IMR-90 (cell line): ENCODE measurements around the gene SMIM22. TPM values are rescaled to one million over a fixed set of nuclear protein-coding genes. Genes with fewer than 3 reads are reported as not detected.

ENCODE experiments used
- ATAC-seq: fragments of 200-7000 bp; cut with Tn5 transposase; 2 replicates; pipeline ENCODE4 v1.9.1; 2020; ENCODE audit warnings: low read depth, mild to moderate bottlenecking, moderate library complexity
- BruUV-seq: library from RNA; stranded (reverse); fragments of 400-500 nt; replicated peaks from 2 replicates; lab custom pipeline; 2021; lab: Mats Ljungman, UMichigan
- CTCF ChIA-PET: fragments of 300-600 bp; formaldehyde crosslinking; extraction: SDS; loops from one replicate; lab custom pipeline; 2021; ENCODE audit warnings: antibody characterized with exemption; lab: Yijun Ruan, JAX
- POLR2A ChIA-PET: fragments of 300-600 bp; sonication (Branson Sonifier 250); formaldehyde crosslinking; loops from one replicate; lab custom pipeline; 2022; ENCODE audit warnings: antibody characterized with exemption; ENCODE audit not compliant: unreplicated experiment; lab: Charles Lee
- DNase-seq: peaks from one replicate; pipeline ENCODE4 v3.0.0; 2013
- H2AFZ ChIP-seq: replicated peaks from 2 replicates; pipeline ENCODE3; 2013; ENCODE audit warnings: low read length, mild to moderate bottlenecking; ENCODE audit not compliant: poor library complexity
- H2AK5ac ChIP-seq: 2 replicates; pipeline ENCODE4 v1.6.1; 2013; ENCODE audit warnings: low read depth, low read length, inconsistent platforms
- H2AK9ac ChIP-seq: replicated peaks from 2 replicates; pipeline ENCODE3; 2013; ENCODE audit warnings: mild to moderate bottlenecking, low read depth, low read length, moderate library complexity; ENCODE audit not compliant: poor library complexity
- H2BK120ac ChIP-seq: 2 replicates; pipeline ENCODE4 v1.6.1; 2013; ENCODE audit warnings: low read depth, low read length, inconsistent platforms
- H2BK15ac ChIP-seq: 3 replicates; pipeline ENCODE4 v1.6.1; 2013; ENCODE audit warnings: low read depth, low read length, inconsistent platforms
- H2BK20ac ChIP-seq: 2 replicates; pipeline ENCODE4 v1.6.1; 2013; ENCODE audit warnings: low read depth, mild to moderate bottlenecking, inconsistent platforms, low read length, moderate library complexity
- H2BK5ac ChIP-seq: 2 replicates; pipeline ENCODE4 v1.6.1; 2013; ENCODE audit warnings: mild to moderate bottlenecking, low read depth, low read length, inconsistent platforms; ENCODE audit not compliant: poor library complexity, severe bottlenecking
- H3K14ac ChIP-seq: replicated peaks from 2 replicates; pipeline ENCODE4 v1.6.1; 2013; ENCODE audit warnings: low read depth, low read length, inconsistent platforms
- H3K18ac ChIP-seq: 2 replicates; pipeline ENCODE4 v1.6.1; 2013; ENCODE audit warnings: low read depth, low read length, control low read depth
- H3K23ac ChIP-seq: 2 replicates; pipeline ENCODE4 v1.6.1; 2013; ENCODE audit warnings: low read depth, low read length, inconsistent platforms
- H3K27ac ChIP-seq: 2 replicates; pipeline ENCODE4 v1.5.1; 2013; ENCODE audit warnings: mild to moderate bottlenecking, control low read depth, low read length; ENCODE audit not compliant: insufficient read depth
- H3K27me3 ChIP-seq: 2 replicates; pipeline ENCODE4 v1.6.1; 2013; ENCODE audit warnings: low read length; ENCODE audit not compliant: control insufficient read depth, insufficient read depth
- H3K36me3 ChIP-seq: 2 replicates; pipeline ENCODE4 v1.6.1; 2013; ENCODE audit warnings: low read length, mixed read lengths; ENCODE audit not compliant: control insufficient read depth, insufficient read depth
- H3K4ac ChIP-seq: 2 replicates; pipeline ENCODE4 v1.6.1; 2013; ENCODE audit warnings: low read depth, low read length, inconsistent platforms
- H3K4me1 ChIP-seq: 2 replicates; pipeline ENCODE4 v1.6.1; 2013; ENCODE audit warnings: low read length, mixed read lengths; ENCODE audit not compliant: control insufficient read depth, insufficient read depth
- H3K4me2 ChIP-seq: 2 replicates; pipeline ENCODE4 v1.6.1; 2013; ENCODE audit warnings: low read depth, mild to moderate bottlenecking, control low read depth, low read length, moderate library complexity
- H3K4me3 ChIP-seq: 2 replicates; pipeline ENCODE4 v1.5.1; 2013; ENCODE audit warnings: low read depth, mild to moderate bottlenecking, control low read depth, low read length, moderate library complexity; ENCODE audit not compliant: insufficient read depth
- H3K56ac ChIP-seq: 2 replicates; pipeline ENCODE4 v1.6.1; 2013; ENCODE audit warnings: low read length, inconsistent platforms; ENCODE audit not compliant: insufficient read depth; ENCODE audit errors: extremely low read depth
- H3K79me1 ChIP-seq, 2 experiments: 2 replicates each; pipeline ENCODE4 v1.6.1; 2013; ENCODE audit warnings: low read length in 2 of 2, inconsistent platforms in 1 of 2, low read depth in 1 of 2
- H3K9ac ChIP-seq: 2 replicates; pipeline ENCODE4 v1.6.1; 2013; ENCODE audit warnings: low read depth, low read length, control low read depth
- H3K9me1 ChIP-seq: 2 replicates; pipeline ENCODE4 v1.6.1; 2013; ENCODE audit warnings: low read length, inconsistent platforms; ENCODE audit not compliant: insufficient read depth
- H3K9me3 ChIP-seq: 2 replicates; pipeline ENCODE4 v1.6.1; 2013; ENCODE audit warnings: low read length; ENCODE audit not compliant: control insufficient read depth, insufficient read depth
- H4K20me1 ChIP-seq: 2 replicates; pipeline ENCODE4 v1.6.1; 2013; ENCODE audit warnings: low read length, inconsistent platforms; ENCODE audit not compliant: insufficient read depth
- H4K5ac ChIP-seq: 2 replicates; pipeline ENCODE4 v1.6.1; 2013; ENCODE audit warnings: mild to moderate bottlenecking, low read depth, low read length, control low read depth
- H4K8ac ChIP-seq, 2 experiments: 2 replicates each; pipeline ENCODE4 v1.6.1; 2013; ENCODE audit warnings: low read depth in 2 of 2, low read length in 2 of 2, control low read depth in 1 of 2, inconsistent platforms in 1 of 2
- H4K91ac ChIP-seq: 2 replicates; pipeline ENCODE4 v1.6.1; 2013; ENCODE audit warnings: low read depth, low read length, inconsistent platforms; ENCODE audit not compliant: insufficient read depth
- RFX5 ChIP-seq: IDR thresholded peaks from 2 replicates; pipeline ENCODE4 v1.8.0; 2012; ENCODE audit warnings: low read depth, mild to moderate bottlenecking, low read length, moderate library complexity
- WGBS, 2 experiments: methylation state at CpG; one replicate each; pipeline versions ENCODE4 v1.1.5 to v1.1.7; 2013; ENCODE audit warnings: missing lambda C conversion rate in 2 of 2; ENCODE audit not compliant: insufficient read length in 1 of 2; ENCODE audit errors: extremely low coverage in 2 of 2; 5-methylcytosine and 5-hydroxymethylcytosine counted together
- dilution Hi-C: fragments of 300-500 bp; cut with HindIII; formaldehyde crosslinking; loops from one replicate; pipeline ENCODE4 v1.14.3; 2018; ENCODE audit warnings: low sequenced_read_pairs; ENCODE audit not compliant: unreplicated experiment
- in situ Hi-C: fragments of 300-500 bp; cut with MboI; formaldehyde crosslinking; loops from 3 replicates; pipeline ENCODE4 v1.14.3; 2019; ENCODE audit warnings: low sequenced_read_pairs, inconsistent platforms, mixed read lengths
- intact Hi-C: fragments of 100-400 bp; cut with micrococcal nuclease; formaldehyde crosslinking; loops from 2 replicates; pipeline ENCODE4 v1.10.0; 2022
- polyA plus RNA-seq, 3 experiments: library from polyadenylated mRNA; depleted of rRNA; stranded (reverse); fragments of >200 nt; gene quantifications; 2 replicates each; pipeline ENCODE4 v1.2.3, GENCODE V29; 2012; ENCODE audit warnings: low replicate concordance in 1 of 3
- total RNA-seq: library from RNA; depleted of rRNA; stranded (reverse); fragments of >200 nt; gene quantifications from 2 replicates; pipeline ENCODE4 v1.2.3, GENCODE V29; 2012

SMIM22 gene
- total and polyA plus RNA-seq, 2 of the 4 experiments (the other 2 are of a cell fraction): not detected

DNA sequence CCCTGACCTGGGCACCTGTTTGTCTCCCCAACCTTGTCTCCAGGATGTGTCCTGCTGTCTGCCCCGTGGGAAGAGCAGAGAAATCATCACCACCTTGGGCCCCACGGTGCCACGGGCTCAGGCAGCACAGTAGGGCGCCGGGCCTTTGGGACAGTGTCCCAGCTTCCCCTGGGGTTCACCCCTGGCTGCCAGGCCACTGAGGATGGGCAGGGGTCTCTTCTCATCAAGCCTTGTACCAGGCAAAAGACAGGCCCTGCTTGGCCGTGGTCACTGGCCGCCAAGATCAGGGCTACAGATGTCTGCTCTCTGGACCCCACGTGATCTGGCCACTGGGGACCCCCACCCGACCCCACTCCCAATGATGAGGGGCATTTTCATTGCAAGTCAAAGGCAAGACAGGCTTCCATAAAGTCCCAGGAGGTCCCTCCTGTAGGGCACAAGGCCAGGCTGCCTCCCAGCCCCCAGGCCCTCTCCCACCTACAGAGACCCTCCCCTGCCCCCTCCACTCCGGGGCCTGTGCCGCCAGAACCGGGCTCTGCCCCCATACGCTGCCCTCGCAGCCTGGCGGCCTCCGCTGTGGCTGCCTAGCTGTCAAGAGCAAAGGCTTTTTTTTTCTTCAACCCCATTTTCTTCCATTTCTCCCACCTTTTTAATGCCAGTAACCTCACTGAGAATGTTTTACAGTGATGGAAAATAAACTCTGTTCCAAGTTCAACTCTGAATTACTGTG is 46.3 kb upstream of the SMIM22 start:
- DNase-seq (no peak), ATAC-seq (no peak)
- Histone ChIP-seq H3K79me1 (0 out of 4 replicates have a peak, but pooled peaks cover 0 to 4% of the 10 kb centered on the region in 2 experiments), H3K4me2 (no peak overlapping the region), H3K56ac (no peak overlapping the region), H4K8ac (no peak overlapping the region), H2AK5ac (no peak overlapping the region), H3K14ac (no peak overlapping the region), H2BK15ac (no peak overlapping the region), H3K36me3 (peaks cover 32% of the 10 kb centered on the region), H2BK5ac (no peak overlapping the region), H2AFZ (no peak overlapping the region), H3K9me3 (no peaks in the 10 kb centered on the region), H3K4ac (no peak overlapping the region), H3K27ac (no peak overlapping the region), H3K23ac (no peak overlapping the region), H3K4me3 (no peak overlapping the region), H3K9ac (no peak overlapping the region), H2AK9ac (no peak overlapping the region), H4K5ac (no peak overlapping the region), H3K18ac (no peak overlapping the region), H3K27me3 (no peaks in the 10 kb centered on the region), H2BK120ac (no peak overlapping the region), H2BK20ac (no peak overlapping the region), H3K4me1 (no peaks in the 10 kb centered on the region), H4K20me1 (no peaks in the 10 kb centered on the region), H3K9me1 (no peaks in the 10 kb centered on the region), H4K91ac (no peak overlapping the region)
- ChIA-PET POLR2A (no interaction called here), CTCF (no interaction called here)
- BruUV-seq: no TSS peak
- WGBS, 2 experiments: 93% methylated on average over 5 of the region's 16 CpGs; no CpG with 5 or more reads in 1 of the 2 experiments
- intact Hi-C loops (no loop called here), in situ Hi-C loops (no loop called here), dilution Hi-C loops (no loop called here)
- TF ChIP-seq RFX5: no peak
